OCI-M2 (cell line): Measurements from ENCODE around the gene RNU1-4.
"Not testable (repeated sequence)": the region's sequence is repeated elsewhere in the genome, so short reads cannot be mapped to it uniquely, and the experiment has no call there.

ENCODE experiments used
- DNase-seq: peaks from one replicate; lab custom pipeline; 2025; ENCODE audit not compliant: unreplicated experiment; lab: John Stamatoyannopoulos, UW

Gene RNU1-4

GRCh38 chr1:16787711-16788110 is 47.4 kb downstream of the RNU1-4 start:
- not testable (repeated sequence) for DNase-seq
